Omental fat pad (tissue), 4 donors: ENCODE data around the gene NR5A1. TPM values are rescaled to one million over a fixed set of nuclear protein-coding genes. Genes with fewer than 3 reads are reported as not detected.

Experiments used
- ATAC-seq: fragments of 150-250 bp; one replicate; pipeline ENCODE4 v1.9.1; 2016; ENCODE audit warnings: mild to moderate bottlenecking, moderate library complexity; ENCODE audit not compliant: low FRiP score
- DNase-seq: peaks from one replicate; pipeline ENCODE4 v3.0.0-alpha.2; 2019; ENCODE audit warnings: low spot score
- total RNA-seq, 4 donors: library from RNA; depleted of rRNA; stranded (reverse); fragments of >200 nt; gene quantifications; one replicate each; pipeline ENCODE4 v1.1.0, GENCODE V29; 2016
- TF ChIP-seq, protein P1 (sequence below), 3 donors: fragments of 450-650 bp; IDR thresholded peaks; one replicate each; pipeline ENCODE4 v1.5.1; 2016 to 2017; ENCODE audit warnings: antibody characterized with exemption in 3 of 3, mild to moderate bottlenecking in 3 of 3, moderate library complexity in 2 of 3

NR5A1 gene
- total RNA-seq, 4 donors from 2014 or later = not detected

DNA sequence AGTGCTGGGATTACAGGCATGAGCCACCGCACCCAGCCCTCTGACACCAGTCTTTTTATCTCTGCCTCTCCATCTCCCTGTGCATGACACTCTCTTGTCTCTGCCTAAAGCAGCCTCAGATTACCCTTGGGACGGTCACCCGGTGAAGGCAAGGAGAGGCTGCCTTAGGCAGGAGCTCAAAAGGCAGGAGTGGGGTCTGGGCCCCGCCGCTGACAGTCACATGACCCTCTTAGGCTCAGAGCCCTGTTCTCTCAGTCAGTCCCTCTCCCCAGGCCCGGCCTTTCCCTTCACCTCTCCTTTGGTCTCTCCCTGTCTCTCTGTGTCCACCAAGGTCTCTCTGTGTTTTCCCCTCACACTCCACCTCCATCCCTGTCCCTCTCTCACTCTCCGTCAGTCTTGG is 34.4 kb downstream of the NR5A1 start:
- DNase-seq (no peak), ATAC-seq (no peak)
- TF ChIP-seq, protein P1, sequence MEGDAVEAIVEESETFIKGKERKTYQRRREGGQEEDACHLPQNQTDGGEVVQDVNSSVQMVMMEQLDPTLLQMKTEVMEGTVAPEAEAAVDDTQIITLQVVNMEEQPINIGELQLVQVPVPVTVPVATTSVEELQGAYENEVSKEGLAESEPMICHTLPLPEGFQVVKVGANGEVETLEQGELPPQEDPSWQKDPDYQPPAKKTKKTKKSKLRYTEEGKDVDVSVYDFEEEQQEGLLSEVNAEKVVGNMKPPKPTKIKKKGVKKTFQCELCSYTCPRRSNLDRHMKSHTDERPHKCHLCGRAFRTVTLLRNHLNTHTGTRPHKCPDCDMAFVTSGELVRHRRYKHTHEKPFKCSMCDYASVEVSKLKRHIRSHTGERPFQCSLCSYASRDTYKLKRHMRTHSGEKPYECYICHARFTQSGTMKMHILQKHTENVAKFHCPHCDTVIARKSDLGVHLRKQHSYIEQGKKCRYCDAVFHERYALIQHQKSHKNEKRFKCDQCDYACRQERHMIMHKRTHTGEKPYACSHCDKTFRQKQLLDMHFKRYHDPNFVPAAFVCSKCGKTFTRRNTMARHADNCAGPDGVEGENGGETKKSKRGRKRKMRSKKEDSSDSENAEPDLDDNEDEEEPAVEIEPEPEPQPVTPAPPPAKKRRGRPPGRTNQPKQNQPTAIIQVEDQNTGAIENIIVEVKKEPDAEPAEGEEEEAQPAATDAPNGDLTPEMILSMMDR (IDR thresholded peaks at IDR 0.05) = no peak

DNA sequence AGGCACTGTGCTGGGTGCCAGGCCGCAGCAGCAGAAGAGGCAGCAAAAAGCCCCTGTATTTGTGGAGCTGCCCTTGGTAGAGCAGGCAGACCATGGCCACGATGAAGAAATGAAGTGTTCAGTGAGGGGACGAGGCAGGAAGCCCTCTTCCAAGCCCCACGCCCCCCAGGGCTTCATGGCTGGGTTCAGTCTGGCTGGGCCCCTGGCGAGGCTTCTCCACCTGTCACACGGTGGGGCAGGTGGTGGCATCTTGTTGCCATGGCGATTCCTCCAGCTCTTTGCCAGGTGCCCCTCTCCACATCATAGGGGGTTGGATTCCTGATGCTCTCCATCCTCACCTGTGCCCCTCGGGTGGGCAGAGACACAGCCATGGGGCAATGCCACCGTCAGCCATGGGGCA is 35.4 kb downstream of the NR5A1 start:
- DNase-seq (no peak), ATAC-seq (no peak)
- TF ChIP-seq, protein P1 (IDR thresholded peaks at IDR 0.05) = no peak

DNA sequence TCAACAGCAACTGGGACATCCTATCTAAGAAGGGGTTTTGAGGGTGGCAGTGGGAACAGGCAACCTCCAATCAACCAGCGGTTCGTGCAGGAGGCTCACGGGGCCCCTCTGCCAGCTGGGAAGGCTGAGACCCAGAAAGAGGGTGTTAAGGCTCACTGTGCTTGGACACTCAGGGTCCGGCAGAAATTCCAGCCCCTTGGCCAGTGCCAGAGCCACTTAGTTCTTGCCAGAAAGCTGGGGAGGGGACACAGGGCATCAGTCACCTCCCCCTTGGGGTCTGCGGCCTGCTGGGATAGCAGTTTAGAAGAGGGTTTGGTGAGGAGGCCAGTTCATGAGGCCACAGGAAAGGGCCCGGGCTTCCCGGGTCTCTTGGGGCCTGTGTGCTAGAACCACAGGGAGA is 36.5 kb downstream of the NR5A1 start:
- DNase-seq (no peak), ATAC-seq (no peak)
- TF ChIP-seq, protein P1 (IDR thresholded peaks at IDR 0.05) = no peak

DNA sequence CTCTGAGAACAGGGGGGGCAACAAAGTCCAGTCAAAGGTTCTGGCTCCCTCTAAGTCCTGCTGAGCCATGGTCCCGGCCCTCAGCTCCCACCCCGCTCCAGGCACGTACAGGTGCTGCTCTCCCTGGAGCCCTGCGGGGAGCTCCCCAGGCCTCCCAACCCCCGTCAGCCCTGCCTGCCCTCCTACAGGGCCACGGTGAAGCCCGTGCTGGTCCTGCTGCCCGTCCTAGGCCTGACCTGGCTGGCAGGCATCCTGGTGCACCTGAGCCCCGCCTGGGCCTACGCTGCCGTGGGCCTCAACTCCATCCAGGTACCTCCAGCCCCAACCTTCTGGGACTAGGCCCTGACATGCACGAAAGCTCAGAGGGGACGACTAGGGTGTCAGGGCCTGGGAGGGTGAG is 36.9 kb downstream of the NR5A1 start:
- no peak for DNase-seq
- TF ChIP-seq, protein P1 (IDR thresholded peaks at IDR 0.05) = no peak
- no peak for ATAC-seq

DNA sequence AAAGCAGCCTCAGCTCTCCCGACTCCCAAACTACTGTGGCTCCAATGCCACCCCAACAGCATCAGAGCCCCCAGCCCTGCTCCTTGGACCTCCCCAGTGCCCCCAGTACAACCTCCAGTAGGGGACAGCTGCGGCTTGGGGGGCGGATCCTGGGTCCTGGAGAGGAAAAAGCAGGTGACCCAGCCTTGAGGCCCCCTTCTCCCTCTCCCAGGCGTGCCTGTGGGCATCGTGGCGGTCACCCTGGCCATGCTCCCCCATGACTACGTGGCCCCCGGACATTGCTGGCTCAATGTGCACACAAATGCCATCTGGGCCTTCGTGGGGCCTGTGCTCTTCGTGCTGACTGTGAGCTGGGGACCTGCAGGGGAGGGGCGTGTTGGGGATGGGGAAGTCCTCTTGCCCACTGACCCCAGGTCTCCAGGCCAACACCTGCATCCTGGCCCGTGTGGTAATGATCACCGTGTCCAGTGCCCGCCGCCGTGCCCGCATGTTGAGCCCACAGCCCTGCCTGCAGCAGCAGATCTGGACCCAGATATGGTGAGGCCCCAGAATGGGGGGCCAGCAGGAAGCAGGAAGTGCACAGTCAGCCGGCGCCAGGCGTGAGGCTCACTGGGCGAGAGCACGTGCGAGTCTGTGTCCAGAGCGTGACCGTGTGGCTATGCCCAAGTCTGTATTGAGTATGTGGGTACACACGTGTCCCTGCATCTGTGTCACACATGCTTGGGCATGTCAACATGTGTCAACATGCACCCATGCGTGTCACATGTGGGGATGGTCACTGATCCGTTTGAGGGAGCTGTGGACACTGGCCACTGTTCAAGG is 38.0 kb downstream of the NR5A1 start:
- DNase-seq (no peak), ATAC-seq (no peak)
- TF ChIP-seq, protein P1 (IDR thresholded peaks at IDR 0.05) = no peak

DNA sequence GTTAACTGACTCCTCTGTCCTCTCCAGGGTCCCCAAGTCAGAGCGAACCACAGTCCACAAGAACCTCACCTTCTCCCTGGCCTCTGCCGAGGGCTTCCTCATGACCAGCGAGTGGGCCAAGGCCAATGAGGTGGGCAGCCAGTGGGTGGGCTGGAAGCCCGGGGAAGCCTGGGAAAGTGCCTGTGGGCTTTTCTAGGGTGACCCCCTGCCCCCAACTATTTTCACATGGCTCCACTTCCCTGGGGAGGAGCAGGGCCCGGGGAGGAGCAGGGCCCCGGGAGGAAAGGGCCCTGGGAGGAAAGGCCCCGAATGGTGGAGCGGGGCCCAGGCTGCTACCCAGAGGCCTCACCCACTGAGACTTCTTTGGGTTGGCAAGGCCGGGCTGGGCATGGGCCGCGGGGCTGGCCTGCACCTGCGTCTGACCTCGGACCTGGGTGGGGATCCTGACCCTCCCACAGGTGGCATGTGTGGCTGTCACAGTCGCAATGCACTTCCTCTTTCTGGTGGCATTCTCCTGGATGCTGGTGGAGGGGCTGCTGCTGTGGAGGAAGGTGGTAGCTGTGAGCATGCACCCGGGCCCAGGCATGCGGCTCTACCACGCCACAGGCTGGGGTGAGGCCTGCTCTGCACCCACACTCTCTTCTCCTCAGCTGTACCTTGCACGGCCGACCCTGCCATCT is 39.0 kb downstream of the NR5A1 start:
- TF ChIP-seq, protein P1 (IDR thresholded peaks at IDR 0.05) = no peak
- DNase-seq (no peak), ATAC-seq (no peak)
